ENCODE measurements around the gene DYRK1A. TPM values are rescaled to one million over a fixed set of nuclear protein-coding genes. Genes with fewer than 3 reads are reported as not detected.

The DYRK1A gene
- total RNA-seq, 2 experiments from 2014 or later: 51.1 to 76.9 TPM

GRCh38 chr21:37419228-37419906, 52.8 kb downstream of the DYRK1A start:
- Mint-ChIP-seq H3K9me3 (ENCODE audit: low read depth) (no peaks in the 10 kb centered on the region), H3K4me3 (no peak overlapping the region), H3K27me3 (no peaks in the 10 kb centered on the region), H3K27ac (peak overlapping the region; percentile 45), H3K4me1 (peaks cover 79% of the 10 kb centered on the region), H3K36me3 (ENCODE audit: low read depth) (peaks cover 23% of the 10 kb centered on the region)
- intact Hi-C loops (cut with DNase I, micrococcal nuclease): no loop called here
- POLR2A ChIA-PET: interaction anchor here (1.0 kb wide), 1 partner anchor 53 kb away, joined by 4 read pairs; the partner anchor contains the start of gene DYRK1A
- DNase-seq (no peak), ATAC-seq (peak; percentile 41)
- CTCF ChIA-PET: interaction anchor here (1.0 to 1.3 kb wide), 3 partner anchors 12 to 48 kb away, joined by 3 to 4 read pairs (median 3); no protein-coding TSS in a partner anchor

GRCh38 chr21:37421306-37421705, 54.7 kb downstream of the DYRK1A start:
- Mint-ChIP-seq H3K4me1 (peaks cover 68% of the 10 kb centered on the region), H3K9me3 (ENCODE audit: low read depth) (no peaks in the 10 kb centered on the region), H3K36me3 (ENCODE audit: low read depth) (peaks cover 31% of the 10 kb centered on the region), H3K4me3 (no peak overlapping the region), H3K27ac (no peak overlapping the region), H3K27me3 (no peaks in the 10 kb centered on the region)
- ATAC-seq (no peak), DNase-seq (no peak)
- ChIA-PET POLR2A (no interaction called here), CTCF (no interaction called here)
- intact Hi-C loops (cut with DNase I, micrococcal nuclease): loop anchor here in 1 of 2 experiments (2.0 kb wide), 1 partner anchor 15 kb away; no protein-coding TSS in a partner anchor

- POLR2A ChIA-PET: no interaction called here
These were observed 55.8 kb downstream of the DYRK1A start for GRCh38 chr21:37422382-37422781.

GRCh38 chr21:37423103-37423502, 56.5 kb downstream of the DYRK1A start:
- Mint-ChIP-seq H3K27ac (no peak overlapping the region), H3K4me1 (peaks cover 65% of the 10 kb centered on the region), H3K9me3 (ENCODE audit: low read depth) (no peaks in the 10 kb centered on the region), H3K36me3 (ENCODE audit: low read depth) (peaks cover 38% of the 10 kb centered on the region), H3K27me3 (no peaks in the 10 kb centered on the region), H3K4me3 (no peak overlapping the region)
- POLR2A ChIA-PET: no interaction called here
- CTCF ChIA-PET: interaction anchor here (0.7 to 1.1 kb wide), 4 partner anchors 8 to 54 kb away, joined by 3 to 4 read pairs (median 3); no protein-coding TSS in a partner anchor
- peak; percentile 26 for ATAC-seq
- intact Hi-C loops (cut with DNase I, micrococcal nuclease): no loop called here
- DNase-seq: no peak

More at GRCh38 chr21:37422382-37422781, 55.8 kb downstream of the DYRK1A start:
- no peak for DNase-seq
- CTCF ChIA-PET: interaction anchor here (0.7 to 1.1 kb wide), 4 partner anchors 9 to 53 kb away, joined by 3 to 4 read pairs (median 3); no protein-coding TSS in a partner anchor
- Mint-ChIP-seq H3K27ac (no peak overlapping the region), H3K36me3 (ENCODE audit: low read depth) (peaks cover 36% of the 10 kb centered on the region), H3K27me3 (no peaks in the 10 kb centered on the region), H3K9me3 (ENCODE audit: low read depth) (no peaks in the 10 kb centered on the region), H3K4me3 (no peak overlapping the region), H3K4me1 (peaks cover 67% of the 10 kb centered on the region)
- no peak for ATAC-seq
- intact Hi-C loops (cut with DNase I, micrococcal nuclease): no loop called here

- peaks cover 2% of the 10 kb centered on the region for H3K9me3 Mint-ChIP-seq (ENCODE audit: low read depth)
- peaks cover 50% of the 10 kb centered on the region for H3K36me3 Mint-ChIP-seq (ENCODE audit: low read depth)
- POLR2A ChIA-PET: no interaction called here
- H3K27ac Mint-ChIP-seq: no peak overlapping the region
- no peaks in the 10 kb centered on the region for H3K27me3 Mint-ChIP-seq
- intact Hi-C loops (cut with DNase I, micrococcal nuclease): no loop called here
- no peak overlapping the region for H3K4me3 Mint-ChIP-seq
- DNase-seq (no peak), ATAC-seq (no peak)
- CTCF ChIA-PET: interaction anchor here (0.5 to 0.7 kb wide), 2 partner anchors 11 to 133 kb away, joined by 3 to 4 read pairs; no protein-coding TSS in a partner anchor
- H3K4me1 Mint-ChIP-seq: peaks cover 63% of the 10 kb centered on the region
These were observed 57.8 kb downstream of the DYRK1A start for GRCh38 chr21:37424396-37424795.

GRCh38 chr21:37425001-37425400, 58.4 kb downstream of the DYRK1A start:
- no peak for ATAC-seq
- DNase-seq: no peak
- Mint-ChIP-seq H3K27ac (no peak overlapping the region), H3K9me3 (ENCODE audit: low read depth) (peaks cover 3% of the 10 kb centered on the region), H3K4me3 (no peak overlapping the region), H3K36me3 (ENCODE audit: low read depth) (peaks cover 51% of the 10 kb centered on the region), H3K27me3 (no peaks in the 10 kb centered on the region), H3K4me1 (peaks cover 62% of the 10 kb centered on the region)
- intact Hi-C loops (cut with DNase I, micrococcal nuclease): loop anchor here in 1 of 2 experiments (5.0 kb wide), 1 partner anchor 37 kb away; no protein-coding TSS in a partner anchor
- ChIA-PET POLR2A (no interaction called here), CTCF (interaction anchor here (0.7 kb wide), 1 partner anchor 12 kb away, joined by 3 read pairs; no protein-coding TSS in a partner anchor)

GRCh38 chr21:37425684-37426083, 59.1 kb downstream of the DYRK1A start:
- Mint-ChIP-seq H3K36me3 (ENCODE audit: low read depth) (peaks cover 53% of the 10 kb centered on the region), H3K27ac (peak overlapping the region; percentile 3), H3K27me3 (no peaks in the 10 kb centered on the region), H3K9me3 (ENCODE audit: low read depth) (peaks cover 3% of the 10 kb centered on the region), H3K4me3 (no peak overlapping the region), H3K4me1 (peaks cover 63% of the 10 kb centered on the region)
- POLR2A ChIA-PET: no interaction called here
- ATAC-seq (no peak), DNase-seq (no peak)
- CTCF ChIA-PET: no interaction called here
- intact Hi-C loops (cut with DNase I, micrococcal nuclease): loop anchor here in 1 of 2 experiments (5.0 kb wide), 1 partner anchor 37 kb away; no protein-coding TSS in a partner anchor

GRCh38 chr21:37427221-37427620, 60.6 kb downstream of the DYRK1A start:
- CTCF ChIA-PET: no interaction called here
- no peak overlapping the region for H3K4me3 Mint-ChIP-seq
- no peaks in the 10 kb centered on the region for H3K27me3 Mint-ChIP-seq
- H3K27ac Mint-ChIP-seq: no peak overlapping the region
- H3K36me3 Mint-ChIP-seq (ENCODE audit: low read depth): peaks cover 60% of the 10 kb centered on the region
- no peak for ATAC-seq
- DNase-seq: no peak
- H3K9me3 Mint-ChIP-seq (ENCODE audit: low read depth): peaks cover 3% of the 10 kb centered on the region
- POLR2A ChIA-PET: no interaction called here
- peaks cover 68% of the 10 kb centered on the region for H3K4me1 Mint-ChIP-seq
- intact Hi-C loops (cut with DNase I, micrococcal nuclease): loop anchor here in 1 of 2 experiments (5.0 kb wide), 1 partner anchor 35 kb away; no protein-coding TSS in a partner anchor

GRCh38 chr21:37429356-37429755, 62.8 kb downstream of the DYRK1A start:
- DNase-seq (no peak), ATAC-seq (no peak)
- H3K9me3 Mint-ChIP-seq (ENCODE audit: low read depth): peaks cover 3% of the 10 kb centered on the region
- intact Hi-C loops (cut with DNase I, micrococcal nuclease): loop anchor here in 1 of 2 experiments (5.0 kb wide), 1 partner anchor 33 kb away; no protein-coding TSS in a partner anchor
- POLR2A ChIA-PET: no interaction called here
- no peaks in the 10 kb centered on the region for H3K27me3 Mint-ChIP-seq
- H3K4me3 Mint-ChIP-seq: no peak overlapping the region
- CTCF ChIA-PET: interaction anchor here (0.6 to 0.8 kb wide), 2 partner anchors 13 to 149 kb away, joined by 3 read pairs; no protein-coding TSS in a partner anchor
- H3K36me3 Mint-ChIP-seq (ENCODE audit: low read depth): peaks cover 46% of the 10 kb centered on the region
- peaks cover 66% of the 10 kb centered on the region for H3K4me1 Mint-ChIP-seq
- peak overlapping the region; percentile 38 for H3K27ac Mint-ChIP-seq

- H3K9me3 Mint-ChIP-seq (ENCODE audit: low read depth): peaks cover 3% of the 10 kb centered on the region
- ATAC-seq (peak; percentile 56), DNase-seq (peak; percentile 33)
- peaks cover 66% of the 10 kb centered on the region for H3K4me1 Mint-ChIP-seq
- CTCF ChIA-PET: interaction anchor here (0.6 to 0.8 kb wide), 3 partner anchors 7 to 150 kb away, joined by 3 read pairs; no protein-coding TSS in a partner anchor
- no peaks in the 10 kb centered on the region for H3K27me3 Mint-ChIP-seq
- intact Hi-C loops (cut with DNase I, micrococcal nuclease): loop anchor here (2.0 to 10.0 kb wide), 2 partner anchors 14 to 356 kb away; partner anchors contain the start of genes PIGP (in 1 of the 2) and TTC3 (in 1 of the 2)
- H3K36me3 Mint-ChIP-seq (ENCODE audit: low read depth): peaks cover 46% of the 10 kb centered on the region
- peak overlapping the region; percentile 72 for H3K27ac Mint-ChIP-seq
- POLR2A ChIA-PET: no interaction called here
- H3K4me3 Mint-ChIP-seq: no peak overlapping the region
These were observed 63.7 kb downstream of the DYRK1A start for GRCh38 chr21:37430184-37430821.

- intact Hi-C loops (cut with DNase I, micrococcal nuclease): loop anchor here (2.0 to 10.0 kb wide), 2 partner anchors 14 to 356 kb away; partner anchors contain the start of genes PIGP (in 1 of the 2) and TTC3 (in 1 of the 2)
- Mint-ChIP-seq H3K4me3 (no peak overlapping the region), H3K36me3 (ENCODE audit: low read depth) (peaks cover 38% of the 10 kb centered on the region), H3K27me3 (no peaks in the 10 kb centered on the region), H3K9me3 (ENCODE audit: low read depth) (peaks cover 3% of the 10 kb centered on the region), H3K27ac (peak overlapping the region; percentile 72), H3K4me1 (peaks cover 58% of the 10 kb centered on the region)
- ChIA-PET CTCF (interaction anchor here (0.7 to 1.2 kb wide), 5 partner anchors 8 to 30 kb away, joined by 3 to 4 read pairs (median 3); no protein-coding TSS in a partner anchor), POLR2A (no interaction called here)
- no peak for ATAC-seq
- DNase-seq: no peak
These were observed 64.7 kb downstream of the DYRK1A start for GRCh38 chr21:37431243-37431642.

All from activated CD4-positive, alpha-beta T cell treated with anti-CD3 and anti-CD28 coated beads for 36 hours (primary cell).